ENCODE measurements around the gene SNRPA1.
A peak's percentile ranks its signal among the peaks of the same experiment; 100 is the strongest.

The SNRPA1 gene

DNA sequence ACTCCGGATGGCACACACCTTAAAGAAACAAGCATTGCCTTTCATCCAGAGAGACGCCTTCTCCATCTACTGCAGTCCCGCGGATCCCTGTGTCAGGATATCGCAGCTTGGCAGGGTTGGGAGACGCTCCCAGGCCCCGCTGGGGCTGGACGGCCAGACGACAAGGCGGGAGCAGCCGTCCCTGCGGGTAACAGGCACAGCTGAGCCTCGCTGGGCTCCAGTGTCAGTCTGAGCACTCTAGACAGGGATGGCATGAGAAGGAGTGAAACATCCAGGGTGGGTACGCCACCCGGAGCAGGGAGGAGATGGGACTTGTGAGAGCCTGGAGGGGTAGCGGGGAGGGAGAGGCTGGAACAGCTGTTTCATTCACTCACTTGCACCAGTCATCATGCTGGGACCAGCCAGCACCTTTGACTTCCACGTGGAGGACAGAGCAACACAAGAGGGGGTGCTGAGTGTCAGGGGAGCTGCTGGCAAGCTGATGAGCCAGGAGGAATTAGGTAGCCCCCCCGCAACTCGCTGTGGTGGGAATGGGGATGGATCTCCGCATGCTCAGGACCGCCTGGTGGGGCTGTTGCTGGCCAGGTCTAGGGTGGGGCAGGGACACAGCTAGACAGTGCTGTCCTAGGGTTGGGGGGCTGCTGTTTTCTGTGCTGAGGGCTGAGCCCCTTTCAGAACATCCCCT, 31.6 kb upstream of the SNRPA1 start:
- Histone ChIP-seq H3K4me1 (ENCODE audit: control insufficient read depth in 1 of 2, insufficient read depth in 2 of 2, low read length in 2 of 2) (no peaks in the 10 kb centered on the region), H3K4me3 (ENCODE audit: low read depth in 1 of 2, low read length in 2 of 2) (no peak overlapping the region), H3K36me3 (ENCODE audit: control insufficient read depth in 1 of 2, insufficient read depth in 2 of 2, low read length in 2 of 2) (no peaks in the 10 kb centered on the region), H3K27ac (ENCODE audit: low read length) (no peak overlapping the region), H3K9me3 (ENCODE audit: control insufficient read depth in 1 of 2, low read length in 2 of 2) (no peaks in the 10 kb centered on the region), H3K27me3 (ENCODE audit: low read depth, low read length) (no peaks in the 10 kb centered on the region)

DNA sequence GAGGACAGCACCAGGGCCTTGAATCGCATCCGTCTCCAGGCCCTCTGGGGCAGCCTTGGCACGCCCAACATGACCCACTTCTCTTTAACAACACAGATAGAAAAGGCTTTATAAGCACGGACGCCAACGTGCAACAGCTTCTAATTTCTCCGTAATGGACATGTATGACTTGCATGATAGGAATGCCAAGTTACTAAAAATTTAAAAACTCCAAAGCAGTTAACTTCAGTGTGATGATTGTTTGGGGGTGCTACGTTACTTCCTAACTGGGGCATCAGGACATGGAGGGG, 30.9 kb upstream of the SNRPA1 start:
- H3K36me3 ChIP-seq (ENCODE audit: control insufficient read depth in 1 of 2, insufficient read depth in 2 of 2, low read length in 2 of 2), result no peaks in the 10 kb centered on the region
- no peak overlapping the region for H3K4me3 ChIP-seq (ENCODE audit: low read depth in 1 of 2, low read length in 2 of 2)
- no peaks in the 10 kb centered on the region for H3K4me1 ChIP-seq (ENCODE audit: control insufficient read depth in 1 of 2, insufficient read depth in 2 of 2, low read length in 2 of 2)
- H3K9me3 ChIP-seq (ENCODE audit: control insufficient read depth in 1 of 2, low read length in 2 of 2), result no peaks in the 10 kb centered on the region
- no peak overlapping the region for H3K27ac ChIP-seq (ENCODE audit: low read length)
- no peaks in the 10 kb centered on the region for H3K27me3 ChIP-seq (ENCODE audit: low read depth, low read length)

DNA sequence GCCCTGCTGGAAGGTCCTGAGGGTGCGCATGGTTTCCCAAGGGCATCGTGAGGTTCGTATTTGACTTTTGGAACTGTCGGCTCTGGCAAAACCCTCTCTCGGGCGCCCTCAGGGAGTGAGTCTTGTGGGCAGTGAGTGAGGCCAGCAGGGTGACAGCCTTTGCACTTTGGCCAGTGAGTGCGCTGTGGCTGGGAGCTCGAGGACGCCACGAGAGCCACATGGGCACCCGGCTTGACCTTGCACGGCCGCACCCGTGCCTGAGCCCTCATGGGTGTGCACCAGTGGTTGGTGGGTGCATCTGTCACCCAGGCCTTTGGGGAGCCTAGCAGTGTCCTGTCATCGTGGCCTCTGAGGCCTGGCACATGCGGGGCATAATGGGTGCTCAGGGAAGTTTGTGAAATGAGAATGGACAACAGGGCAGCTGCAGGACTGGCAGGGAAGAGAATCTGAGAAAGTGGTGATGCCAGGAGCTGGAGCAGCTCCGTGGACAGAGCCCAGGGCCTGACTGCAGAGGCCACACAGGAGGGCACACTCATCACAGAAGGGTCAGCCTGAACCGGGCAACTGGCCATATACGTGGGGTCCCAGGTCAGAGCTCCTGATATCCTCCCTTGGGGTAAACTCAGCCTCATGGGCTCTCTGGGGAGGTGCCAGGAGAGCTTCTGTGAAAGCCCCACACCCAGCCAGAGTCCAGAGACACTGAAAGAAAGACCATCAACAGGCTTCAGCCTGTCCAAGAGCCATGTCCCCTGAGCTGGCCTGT, 30.4 kb upstream of the SNRPA1 start:
- no peaks in the 10 kb centered on the region for H3K9me3 ChIP-seq (ENCODE audit: control insufficient read depth in 1 of 2, low read length in 2 of 2)
- H3K4me1 ChIP-seq (ENCODE audit: control insufficient read depth in 1 of 2, insufficient read depth in 2 of 2, low read length in 2 of 2), result no peaks in the 10 kb centered on the region
- no peaks in the 10 kb centered on the region for H3K36me3 ChIP-seq (ENCODE audit: control insufficient read depth in 1 of 2, insufficient read depth in 2 of 2, low read length in 2 of 2)
- H3K27ac ChIP-seq (ENCODE audit: low read length), result no peak overlapping the region
- no peaks in the 10 kb centered on the region for H3K27me3 ChIP-seq (ENCODE audit: low read depth, low read length)
- no peak overlapping the region for H3K4me3 ChIP-seq (ENCODE audit: low read depth in 1 of 2, low read length in 2 of 2)

DNA sequence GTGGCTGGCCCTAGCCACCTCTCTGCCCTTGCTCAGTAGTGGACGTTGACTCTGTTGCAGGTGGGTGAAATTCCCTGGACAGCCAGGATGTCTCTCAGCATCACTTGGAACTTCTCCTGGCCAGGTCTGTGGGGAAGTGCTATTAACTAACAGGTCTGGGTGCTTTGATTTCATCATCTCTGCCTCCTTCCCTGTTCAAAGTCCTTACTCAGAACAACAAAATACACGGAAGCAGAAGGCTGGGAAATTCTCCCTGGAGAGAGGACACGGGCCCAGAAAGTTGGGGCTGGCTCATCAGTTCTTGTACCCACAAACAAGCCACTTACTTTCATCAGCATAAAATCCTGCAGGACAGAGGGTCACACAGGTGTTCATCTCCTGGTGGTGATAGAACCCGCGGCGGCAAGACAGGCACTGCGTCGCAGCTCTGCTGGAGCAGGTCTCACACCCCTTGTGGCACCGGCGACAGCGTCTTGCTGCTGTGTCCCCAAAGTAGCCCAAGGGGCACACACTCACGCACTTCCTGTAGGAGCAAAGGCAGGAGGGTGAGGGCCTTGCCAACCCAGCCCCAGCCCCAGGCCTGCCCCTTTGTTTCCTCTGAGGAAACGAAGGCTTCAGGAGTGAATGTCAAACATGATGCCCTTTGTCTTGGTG, 29.6 kb upstream of the SNRPA1 start:
- Histone ChIP-seq H3K9me3 (ENCODE audit: control insufficient read depth in 1 of 2, low read length in 2 of 2) (no peaks in the 10 kb centered on the region), H3K36me3 (ENCODE audit: control insufficient read depth in 1 of 2, insufficient read depth in 2 of 2, low read length in 2 of 2) (no peaks in the 10 kb centered on the region), H3K27me3 (ENCODE audit: low read depth, low read length) (no peaks in the 10 kb centered on the region), H3K4me1 (ENCODE audit: control insufficient read depth in 1 of 2, insufficient read depth in 2 of 2, low read length in 2 of 2) (no peaks in the 10 kb centered on the region), H3K4me3 (ENCODE audit: low read depth in 1 of 2, low read length in 2 of 2) (no peak overlapping the region), H3K27ac (ENCODE audit: low read length) (no peak overlapping the region)

DNA sequence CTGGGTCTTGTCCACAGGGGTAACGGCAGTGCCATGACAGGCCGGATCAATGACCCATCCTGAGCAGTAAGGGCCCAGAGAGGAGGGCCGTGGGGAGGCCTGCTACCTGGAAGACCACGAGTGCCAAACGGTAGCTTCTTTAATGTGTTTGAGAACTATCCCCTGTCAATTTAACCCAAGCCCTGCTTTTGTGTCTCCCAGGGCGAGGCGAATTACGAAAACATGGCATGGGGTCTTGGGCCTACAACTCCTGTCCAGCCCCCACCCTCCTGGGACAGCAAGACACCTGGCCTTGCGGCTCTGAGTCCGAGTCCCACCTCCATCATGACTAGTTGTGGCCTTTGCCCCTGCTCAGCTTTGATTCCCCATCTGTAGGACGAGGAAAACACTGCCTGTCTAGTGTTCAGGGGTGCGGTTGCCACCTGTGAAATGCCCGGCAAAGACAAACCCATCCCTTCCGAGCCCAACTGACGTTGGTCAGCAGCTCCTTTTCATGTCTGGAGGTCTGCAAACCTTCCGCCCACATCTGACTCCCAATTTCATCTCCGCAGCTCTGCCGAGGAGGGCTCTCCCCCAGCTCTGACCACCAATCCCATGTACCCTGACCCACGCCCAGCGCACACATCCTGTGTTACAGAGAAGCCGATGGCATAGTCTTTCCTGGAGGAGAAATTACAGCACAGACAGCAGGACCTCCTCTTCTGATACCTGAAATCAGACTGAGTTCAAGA, 28.9 kb upstream of the SNRPA1 start:
- no peak overlapping the region for H3K27ac ChIP-seq (ENCODE audit: low read length)
- no peak overlapping the region for H3K4me3 ChIP-seq (ENCODE audit: low read depth in 1 of 2, low read length in 2 of 2)
- H3K4me1 ChIP-seq (ENCODE audit: control insufficient read depth in 1 of 2, insufficient read depth in 2 of 2, low read length in 2 of 2), result no peaks in the 10 kb centered on the region
- H3K27me3 ChIP-seq (ENCODE audit: low read depth, low read length), result no peaks in the 10 kb centered on the region
- no peaks in the 10 kb centered on the region for H3K36me3 ChIP-seq (ENCODE audit: control insufficient read depth in 1 of 2, insufficient read depth in 2 of 2, low read length in 2 of 2)
- H3K9me3 ChIP-seq (ENCODE audit: control insufficient read depth in 1 of 2, low read length in 2 of 2), result no peaks in the 10 kb centered on the region

DNA sequence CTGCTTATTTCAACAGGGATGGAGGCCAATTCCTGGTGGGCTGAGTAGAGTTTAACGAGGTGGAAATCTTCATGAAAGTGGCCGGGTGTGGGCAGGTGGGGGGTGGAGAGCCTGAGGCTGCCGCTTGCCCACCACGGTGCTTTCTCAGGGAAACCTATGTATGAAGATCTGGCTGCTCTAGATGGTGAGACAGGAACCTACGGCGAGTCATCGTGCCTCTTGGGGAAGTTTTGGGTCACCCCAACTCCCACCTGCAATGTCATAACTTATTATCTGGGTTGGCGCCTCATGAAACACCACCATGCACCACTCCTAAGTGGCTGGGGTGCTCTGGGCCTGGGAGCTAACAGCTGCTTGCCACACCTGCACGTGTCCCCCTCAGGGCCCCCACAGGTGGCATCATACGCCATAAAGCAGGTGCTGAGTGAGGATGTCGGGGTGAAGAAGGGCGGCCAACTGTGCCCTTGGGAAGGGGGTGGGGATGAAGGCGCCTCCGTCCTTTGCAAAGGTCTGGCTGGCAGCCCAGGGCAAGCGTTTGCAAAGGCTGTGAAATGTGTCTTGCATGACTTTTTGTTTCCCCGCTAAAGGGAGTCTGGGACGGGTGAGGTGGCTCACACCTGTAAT, 27.9 kb upstream of the SNRPA1 start:
- Histone ChIP-seq H3K4me3 (ENCODE audit: low read depth in 1 of 2, low read length in 2 of 2) (no peak overlapping the region), H3K9me3 (ENCODE audit: control insufficient read depth in 1 of 2, low read length in 2 of 2) (no peaks in the 10 kb centered on the region), H3K27me3 (ENCODE audit: low read depth, low read length) (no peaks in the 10 kb centered on the region), H3K4me1 (ENCODE audit: control insufficient read depth in 1 of 2, insufficient read depth in 2 of 2, low read length in 2 of 2) (no peaks in the 10 kb centered on the region), H3K36me3 (ENCODE audit: control insufficient read depth in 1 of 2, insufficient read depth in 2 of 2, low read length in 2 of 2) (no peaks in the 10 kb centered on the region), H3K27ac (ENCODE audit: low read length) (no peak overlapping the region)

DNA sequence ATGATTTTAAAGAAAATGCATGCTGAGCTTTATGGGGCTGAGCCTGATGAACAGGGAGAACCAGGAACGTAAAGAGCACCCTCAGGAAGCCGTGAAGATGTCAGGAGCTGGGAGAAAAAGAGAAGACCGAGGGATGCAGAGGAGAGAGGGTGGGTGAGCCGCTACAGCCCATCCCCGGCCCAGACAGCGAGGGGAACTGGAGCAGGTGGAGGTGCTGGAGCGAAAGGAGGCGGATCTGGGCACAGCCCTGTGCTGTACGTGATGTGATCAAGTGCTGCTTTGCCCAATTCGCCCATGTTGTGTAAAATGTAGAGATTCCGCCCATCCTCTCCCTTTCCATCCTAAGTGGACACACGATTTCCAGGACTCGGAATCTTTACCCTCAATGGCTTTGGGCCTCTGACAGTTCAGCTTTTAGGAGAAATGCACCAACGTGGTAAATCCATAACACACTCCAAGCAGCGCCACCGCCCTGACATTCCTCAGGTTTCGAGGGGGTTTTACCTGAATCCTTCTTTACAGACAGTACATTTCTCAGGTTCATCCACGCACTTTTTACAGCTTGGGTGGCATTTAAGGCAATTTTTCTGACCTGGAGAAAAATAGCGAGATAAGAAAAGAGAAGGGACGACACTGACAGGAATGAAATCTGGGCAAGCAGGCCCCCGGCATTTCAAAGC, 27.1 kb upstream of the SNRPA1 start:
- Histone ChIP-seq H3K36me3 (ENCODE audit: control insufficient read depth in 1 of 2, insufficient read depth in 2 of 2, low read length in 2 of 2) (no peaks in the 10 kb centered on the region), H3K27me3 (ENCODE audit: low read depth, low read length) (no peaks in the 10 kb centered on the region), H3K4me3 (ENCODE audit: low read depth in 1 of 2, low read length in 2 of 2) (no peak overlapping the region), H3K27ac (ENCODE audit: low read length) (no peak overlapping the region), H3K9me3 (ENCODE audit: control insufficient read depth in 1 of 2, low read length in 2 of 2) (no peaks in the 10 kb centered on the region), H3K4me1 (ENCODE audit: control insufficient read depth in 1 of 2, insufficient read depth in 2 of 2, low read length in 2 of 2) (no peaks in the 10 kb centered on the region)

DNA sequence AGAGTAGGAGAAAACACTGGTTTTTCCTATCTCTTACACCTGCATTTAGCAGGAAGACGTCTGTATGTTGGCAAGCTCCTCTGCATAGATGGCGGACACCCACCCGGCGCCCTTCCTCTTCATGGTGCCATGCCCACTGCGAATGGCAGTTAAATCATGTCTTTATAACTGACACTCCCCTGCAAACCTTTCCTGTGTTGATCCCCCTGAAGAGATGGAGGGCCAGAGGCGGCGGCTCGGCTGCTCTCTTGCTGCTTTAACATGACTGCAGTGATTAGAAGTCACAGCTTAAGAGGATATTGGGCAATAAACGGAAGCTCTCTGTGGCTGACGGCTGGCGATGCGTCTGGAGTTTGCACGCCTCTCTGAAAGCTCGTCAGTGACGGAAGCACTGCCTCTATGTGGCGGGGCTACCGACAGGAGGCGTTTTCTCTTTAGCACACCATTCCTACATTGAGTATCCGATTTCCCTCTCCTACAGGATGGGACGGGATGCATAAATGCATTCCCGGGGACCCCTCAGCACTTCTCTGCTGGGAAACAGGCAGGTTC, 25.5 kb upstream of the SNRPA1 start:
- Histone ChIP-seq H3K27me3 (ENCODE audit: low read depth, low read length) (no peaks in the 10 kb centered on the region), H3K27ac (ENCODE audit: low read length) (no peak overlapping the region), H3K36me3 (ENCODE audit: control insufficient read depth in 1 of 2, insufficient read depth in 2 of 2, low read length in 2 of 2) (no peaks in the 10 kb centered on the region), H3K4me3 (ENCODE audit: low read depth in 1 of 2, low read length in 2 of 2) (peak overlapping the region in 1 of 2 donors; percentile 16), H3K4me1 (ENCODE audit: control insufficient read depth in 1 of 2, insufficient read depth in 2 of 2, low read length in 2 of 2) (no peaks in the 10 kb centered on the region), H3K9me3 (ENCODE audit: control insufficient read depth in 1 of 2, low read length in 2 of 2) (no peaks in the 10 kb centered on the region)

DNA sequence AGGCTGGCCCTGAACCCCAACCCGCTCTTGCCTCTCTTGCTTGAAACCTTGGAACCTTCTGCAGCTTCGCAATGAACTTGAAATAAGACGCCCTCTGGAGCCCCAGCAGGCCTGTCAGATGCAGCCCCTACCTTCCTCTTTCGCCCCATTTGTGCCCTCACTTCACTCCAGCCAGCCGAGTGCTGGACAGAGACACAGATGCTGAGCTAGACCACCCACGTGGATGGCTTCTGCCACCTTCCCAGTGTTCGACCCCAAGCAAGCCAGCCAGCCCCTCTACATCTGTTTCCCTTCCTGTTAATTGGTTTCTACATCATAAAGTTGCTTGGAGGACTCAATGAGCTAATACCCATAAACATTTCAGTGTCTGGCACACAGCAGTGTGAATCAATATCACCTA, 23.8 kb upstream of the SNRPA1 start:
- Histone ChIP-seq H3K36me3 (ENCODE audit: control insufficient read depth in 1 of 2, insufficient read depth in 2 of 2, low read length in 2 of 2) (no peaks in the 10 kb centered on the region), H3K9me3 (ENCODE audit: control insufficient read depth in 1 of 2, low read length in 2 of 2) (no peaks in the 10 kb centered on the region), H3K4me3 (ENCODE audit: low read depth in 1 of 2, low read length in 2 of 2) (no peak overlapping the region), H3K4me1 (ENCODE audit: control insufficient read depth in 1 of 2, insufficient read depth in 2 of 2, low read length in 2 of 2) (no peaks in the 10 kb centered on the region), H3K27me3 (ENCODE audit: low read depth, low read length) (no peaks in the 10 kb centered on the region), H3K27ac (ENCODE audit: low read length) (no peak overlapping the region)

DNA sequence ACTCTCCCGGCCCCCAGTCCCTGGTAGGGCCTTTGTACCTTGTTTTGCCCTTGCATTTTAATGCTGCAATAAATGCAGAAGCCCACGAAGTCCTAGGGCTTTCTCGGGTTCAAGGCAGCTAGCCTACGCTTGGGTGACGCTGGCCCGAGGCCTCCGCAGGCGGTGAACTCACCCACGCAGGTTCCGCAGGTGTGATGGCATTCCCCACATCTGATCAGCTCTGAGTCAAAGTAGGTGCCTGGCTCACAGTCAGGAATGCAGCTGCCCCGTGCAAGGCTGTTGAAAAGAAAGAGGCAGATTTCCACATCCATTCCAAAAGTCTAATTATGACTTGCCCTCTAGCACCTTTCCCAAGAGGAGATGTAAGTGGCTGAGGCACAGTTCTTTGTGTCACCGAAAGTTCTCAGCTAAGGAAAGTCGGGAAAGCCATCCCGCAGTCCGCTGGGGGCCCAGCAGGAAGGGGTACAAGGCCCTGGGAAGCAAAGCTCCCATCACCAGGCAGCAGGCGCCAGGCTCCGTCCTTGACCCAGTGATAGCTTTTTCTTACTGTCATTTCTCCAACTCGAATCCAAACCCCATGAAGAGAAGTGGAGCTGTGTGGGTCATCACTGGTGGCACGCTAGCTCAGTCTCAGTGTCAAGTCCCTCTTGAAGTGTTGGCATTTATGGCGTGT, 23.2 kb upstream of the SNRPA1 start:
- no peak overlapping the region for H3K4me3 ChIP-seq (ENCODE audit: low read depth in 1 of 2, low read length in 2 of 2)
- H3K36me3 ChIP-seq (ENCODE audit: control insufficient read depth in 1 of 2, insufficient read depth in 2 of 2, low read length in 2 of 2), result no peaks in the 10 kb centered on the region
- H3K27ac ChIP-seq (ENCODE audit: low read length), result no peak overlapping the region
- H3K4me1 ChIP-seq (ENCODE audit: control insufficient read depth in 1 of 2, insufficient read depth in 2 of 2, low read length in 2 of 2), result no peaks in the 10 kb centered on the region
- no peaks in the 10 kb centered on the region for H3K27me3 ChIP-seq (ENCODE audit: low read depth, low read length)
- no peaks in the 10 kb centered on the region for H3K9me3 ChIP-seq (ENCODE audit: control insufficient read depth in 1 of 2, low read length in 2 of 2)
